ENCODE results near the gene SLC39A11. TPM values are rescaled to one million over a fixed set of nuclear protein-coding genes. Genes with fewer than 3 reads are reported as not detected.

SLC39A11 gene
- total RNA-seq, 1 experiment from 2014 or later, result 15.2 TPM

DNA sequence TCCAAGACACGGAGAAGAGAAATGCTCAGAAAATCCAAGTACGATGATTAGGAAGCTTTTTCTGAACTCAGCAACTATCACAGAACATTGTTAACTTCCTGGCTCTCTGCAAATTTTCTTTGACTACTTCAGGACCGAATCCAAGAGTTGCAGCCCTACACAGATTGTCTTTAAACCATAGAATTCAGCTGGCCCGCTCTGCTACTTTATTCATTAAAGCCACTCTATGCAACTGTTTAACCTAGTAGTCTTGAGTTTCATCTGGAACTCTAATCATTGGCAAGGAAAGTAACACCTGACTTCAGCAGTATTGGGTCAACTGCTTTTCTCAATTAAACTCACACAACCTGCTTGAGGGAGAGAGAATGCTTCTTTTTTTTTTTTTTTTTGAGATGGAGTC, 210.1 kb downstream of the SLC39A11 start:
- H2AFZ ChIP-seq (ENCODE audit: low read length), result no peak overlapping the region
- H2BK12ac ChIP-seq (ENCODE audit: insufficient read length, low read depth, low read length), result no peak overlapping the region
- H4K8ac ChIP-seq (replicated peaks; ENCODE audit: insufficient read length, low read depth, low read length), result no peak overlapping the region
- H4K20me1 ChIP-seq (ENCODE audit: control insufficient read depth, insufficient read depth, insufficient read length), result no peaks in the 10 kb centered on the region
- H3K4ac ChIP-seq (ENCODE audit: low read depth, low read length), result no peak overlapping the region
- no peaks in the 10 kb centered on the region for H3K4me1 ChIP-seq (ENCODE audit: insufficient read depth, low read length)
- Mint-ChIP-seq H3K4me1 (no peaks in the 10 kb centered on the region), H3K9me3 (peaks cover 20 to 22% of the 10 kb centered on the region in 2 experiments; a peak in 4 of 5 replicates), H3K27me3 (ENCODE audit: low read depth) (no peaks in the 10 kb centered on the region; the same call in none of the 2 replicates), H3K36me3 (ENCODE audit: insufficient read depth in 1 of 3, low read depth in 3 of 3) (peaks cover 10 to 18% (median 13%) of the 10 kb centered on the region in 3 experiments), H3K27ac (no peak overlapping the region), H3K4me3 (no peak overlapping the region)
- no peak overlapping the region for H3K27ac ChIP-seq (ENCODE audit: insufficient read length, low read depth, low read length)
- no CpG with 5 or more reads among the region's 4 CpGs for WGBS (ENCODE audit: extremely low coverage, insufficient read length, low lambda C conversion rate)
- H3K56ac ChIP-seq (ENCODE audit: insufficient read length, low read depth, low read length), result no peak overlapping the region
- no peaks in the 10 kb centered on the region for H3K9me3 ChIP-seq (ENCODE audit: control insufficient read depth, low read depth, low read length)
- H3T11ph ChIP-seq (ENCODE audit: low read length), result no peak overlapping the region
- no peak overlapping the region for H4K91ac ChIP-seq (ENCODE audit: insufficient read length, low read depth, low read length)
- H2BK15ac ChIP-seq (ENCODE audit: low read depth, low read length), result no peak overlapping the region
- H2BK120ac ChIP-seq (ENCODE audit: low read depth, low read length, poor library complexity, severe bottlenecking), result no peak overlapping the region
- no peak overlapping the region for H3K18ac ChIP-seq (ENCODE audit: insufficient read length, low read depth, low read length)
- H4K5ac ChIP-seq (ENCODE audit: insufficient read length, low read depth, low read length), result no peak overlapping the region
- H2AK5ac ChIP-seq (ENCODE audit: insufficient read length, low read length), result no peak overlapping the region
- TF ChIP-seq, protein P1, sequence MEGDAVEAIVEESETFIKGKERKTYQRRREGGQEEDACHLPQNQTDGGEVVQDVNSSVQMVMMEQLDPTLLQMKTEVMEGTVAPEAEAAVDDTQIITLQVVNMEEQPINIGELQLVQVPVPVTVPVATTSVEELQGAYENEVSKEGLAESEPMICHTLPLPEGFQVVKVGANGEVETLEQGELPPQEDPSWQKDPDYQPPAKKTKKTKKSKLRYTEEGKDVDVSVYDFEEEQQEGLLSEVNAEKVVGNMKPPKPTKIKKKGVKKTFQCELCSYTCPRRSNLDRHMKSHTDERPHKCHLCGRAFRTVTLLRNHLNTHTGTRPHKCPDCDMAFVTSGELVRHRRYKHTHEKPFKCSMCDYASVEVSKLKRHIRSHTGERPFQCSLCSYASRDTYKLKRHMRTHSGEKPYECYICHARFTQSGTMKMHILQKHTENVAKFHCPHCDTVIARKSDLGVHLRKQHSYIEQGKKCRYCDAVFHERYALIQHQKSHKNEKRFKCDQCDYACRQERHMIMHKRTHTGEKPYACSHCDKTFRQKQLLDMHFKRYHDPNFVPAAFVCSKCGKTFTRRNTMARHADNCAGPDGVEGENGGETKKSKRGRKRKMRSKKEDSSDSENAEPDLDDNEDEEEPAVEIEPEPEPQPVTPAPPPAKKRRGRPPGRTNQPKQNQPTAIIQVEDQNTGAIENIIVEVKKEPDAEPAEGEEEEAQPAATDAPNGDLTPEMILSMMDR (conservative IDR thresholded peaks at IDR 0.05), result no peak
- no peak overlapping the region for H2BK5ac ChIP-seq (ENCODE audit: insufficient read length, low read length)
- H3K4me2 ChIP-seq (ENCODE audit: insufficient read depth, insufficient read length, low read length), result no peak overlapping the region
- no peak overlapping the region for H3K14ac ChIP-seq (ENCODE audit: insufficient read depth, low read length)
- no peak overlapping the region for H2BK20ac ChIP-seq (ENCODE audit: low read depth, low read length, poor library complexity, severe bottlenecking)
- no peaks in the 10 kb centered on the region for H3K27me3 ChIP-seq (ENCODE audit: insufficient read depth, low read length)
- no peaks in the 10 kb centered on the region for H3K23me2 ChIP-seq (ENCODE audit: insufficient read length, low read depth, low read length, poor library complexity, severe bottlenecking)
- DNase-seq, result no peak
- no peaks in the 10 kb centered on the region for H3K79me1 ChIP-seq (ENCODE audit: insufficient read depth, low read depth, low read length, poor library complexity, severe bottlenecking)
- no peak overlapping the region for H3K23ac ChIP-seq (ENCODE audit: insufficient read length, low read depth, low read length)
- H3K9ac ChIP-seq (ENCODE audit: extremely low read depth, insufficient read length, low read length), result no peak overlapping the region
- no peaks in the 10 kb centered on the region for H3K79me2 ChIP-seq (ENCODE audit: insufficient read depth, low read length)
